Measurements from ENCODE around the gene HIVEP2. TPM values are rescaled to one million over a fixed set of nuclear protein-coding genes. Genes with fewer than 3 reads are reported as not detected.

The HIVEP2 gene
- total and polyA plus RNA-seq, 2 of the 4 experiments (the other 2 are of a cell fraction): 4.3 to 11.3 TPM

Other genes starting within 250 kb of the HIVEP2 start
- 27.1 and 30.3 TPM in 2 replicates for gene AIG1, start 115.7 kb upstream of the HIVEP2 start, total RNA-seq (2012; rRNA removed)
- gene AIG1, start 115.7 kb upstream of the HIVEP2 start, polyA plus RNA-seq (2012; rRNA removed): 19.8 and 21.3 TPM in 2 replicates